Measurements from ENCODE around the gene EGFR.

The EGFR gene

GRCh38 chr7:55130395-55131141 is 111.8 kb downstream of the EGFR start:
- TF ChIP-seq CSDC2 (CRISPR knock-in tag; IDR thresholded peaks at IDR 0.05) (peak; percentile 62; the same call in 1 of the 2 replicates), ZNF565 (CRISPR knock-in tag; conservative IDR thresholded peaks at IDR 0.05; ENCODE audit: low read depth) (no peak), ISL1 (CRISPR knock-in tag; IDR thresholded peaks at IDR 0.05) (peak; percentile 33), SNAI2 (CRISPR knock-in tag; IDR thresholded peaks at IDR 0.05) (peak; percentile 80), ESRRG (CRISPR knock-in tag; IDR thresholded peaks at IDR 0.05) (no peak), TSHZ2 (CRISPR knock-in tag; IDR thresholded peaks at IDR 0.05) (no peak)
- ATAC-seq, result no peak

GRCh38 chr7:55131142-55131929 is 112.5 kb downstream of the EGFR start:
- no peak for ATAC-seq

GRCh38 chr7:55132550-55132889 is 113.7 kb downstream of the EGFR start:
- ATAC-seq, result no peak
- no peak for TF ChIP-seq ISL1 (CRISPR knock-in tag; IDR thresholded peaks at IDR 0.05)
- no peak for TF ChIP-seq ZNF565 (CRISPR knock-in tag; conservative IDR thresholded peaks at IDR 0.05; ENCODE audit: low read depth)
- no peak for TF ChIP-seq TOX (CRISPR knock-in tag; IDR thresholded peaks at IDR 0.05; ENCODE audit: borderline replicate concordance)
- no peak for TF ChIP-seq ZC3H10 (CRISPR knock-in tag; IDR thresholded peaks at IDR 0.05)
- TF ChIP-seq CREB5 (CRISPR knock-in tag; IDR thresholded peaks at IDR 0.05; ENCODE audit: low read depth), result no peak
- no peak for TF ChIP-seq ZNF8 (CRISPR knock-in tag; IDR thresholded peaks at IDR 0.05)
- TF ChIP-seq PPARA (CRISPR knock-in tag; IDR thresholded peaks at IDR 0.05; ENCODE audit: borderline replicate concordance), result no peak
- no peak for TF ChIP-seq CSRNP3 (CRISPR knock-in tag; IDR thresholded peaks at IDR 0.05)
- TF ChIP-seq RARB (CRISPR knock-in tag; IDR thresholded peaks at IDR 0.05), result no peak
- no peak for TF ChIP-seq GLIS3 (CRISPR knock-in tag; IDR thresholded peaks at IDR 0.05)
- TF ChIP-seq BACH2 (CRISPR knock-in tag; IDR thresholded peaks at IDR 0.05; ENCODE audit: borderline replicate concordance), result no peak

More at GRCh38 chr7:55131142-55131929, 112.5 kb downstream of the EGFR start:
- TF ChIP-seq ISL1 (CRISPR knock-in tag; IDR thresholded peaks at IDR 0.05) (no peak), TOX (CRISPR knock-in tag; IDR thresholded peaks at IDR 0.05; ENCODE audit: borderline replicate concordance) (no peak), ARNTL (CRISPR knock-in tag; IDR thresholded peaks at IDR 0.05; ENCODE audit: borderline replicate concordance, low read depth) (no peak), PATZ1 (CRISPR knock-in tag; IDR thresholded peaks at IDR 0.05; ENCODE audit: borderline replicate concordance) (no peak), OSR1 (CRISPR knock-in tag; IDR thresholded peaks at IDR 0.05) (no peak), ZNF8 (CRISPR knock-in tag; IDR thresholded peaks at IDR 0.05) (no peak), ZNF565 (CRISPR knock-in tag; conservative IDR thresholded peaks at IDR 0.05; ENCODE audit: low read depth) (no peak)

- TF ChIP-seq TOX (CRISPR knock-in tag; IDR thresholded peaks at IDR 0.05; ENCODE audit: borderline replicate concordance) (0 out of 2 replicates have a peak, but pooled peaks have one; percentile 51), ISL1 (CRISPR knock-in tag; IDR thresholded peaks at IDR 0.05) (no peak; the same call in 1 of the 2 replicates), ARNTL (CRISPR knock-in tag; IDR thresholded peaks at IDR 0.05; ENCODE audit: borderline replicate concordance, low read depth) (no peak), ZFP3 (CRISPR knock-in tag; IDR thresholded peaks at IDR 0.05) (peak; percentile 76), TCF4 (CRISPR knock-in tag; IDR thresholded peaks at IDR 0.05; ENCODE audit: borderline replicate concordance) (no peak), ZFP30 (CRISPR knock-in tag; IDR thresholded peaks at IDR 0.05) (peak; percentile 36; the same call in 1 of the 2 replicates), SNAI2 (CRISPR knock-in tag; IDR thresholded peaks at IDR 0.05) (no peak), ZNF70 (CRISPR knock-in tag; IDR thresholded peaks at IDR 0.05) (no peak), ZNF8 (CRISPR knock-in tag; IDR thresholded peaks at IDR 0.05) (no peak)
- ATAC-seq, result peak; percentile 76
These were observed 114.2 kb downstream of the EGFR start for GRCh38 chr7:55132890-55133551.

Measured in SK-N-SH treated with all-trans-retinoic acid at 6 μM for 48 hours (cell line).